Liver (tissue), 3 donors: Measurements from ENCODE around the gene SYNGR3.
A peak's percentile ranks its signal among the peaks of the same experiment; 100 is the strongest.

Experiments used
- CTCF ChIP-seq: fragments of 150-350 bp; IDR thresholded peaks from 2 replicates; pipeline ENCODE4 v1.5.1; 2017; ENCODE audit warnings: improper control_type of control experiment, low read depth, low read length; ENCODE audit not compliant: missing input control
- SP1 ChIP-seq: IDR thresholded peaks from 2 replicates; pipeline ENCODE4 v1.6.1; 2018; ENCODE audit warnings: antibody characterized with exemption, mild to moderate bottlenecking
- TAF1 ChIP-seq: conservative IDR thresholded peaks from 2 replicates; pipeline ENCODE4 v1.6.1; 2016; ENCODE audit warnings: antibody characterized with exemption, mild to moderate bottlenecking
- donor health status: healthy.
- donor health status: healthy.

- no peak for TF ChIP-seq CTCF
- no peak for TF ChIP-seq TAF1
- TF ChIP-seq SP1, result peak; percentile 17
Measured at GRCh38 chr16:1991948-1992703, 2.4 kb downstream of the SYNGR3 start.
